Measurements from ENCODE around the gene ZNF562.
"Not testable (repeated sequence)": the region's sequence is repeated elsewhere in the genome, so short reads cannot be mapped to it uniquely, and the experiment has no call there.

ZNF562 gene

GRCh38 chr19:9674663-9675357 lies at the start of gene ZNF562:
TSS of gene ZNF562 (minus strand) at chr19:9675100. CDS start at chr19:9660744, 14,356 bp downstream.
- DNase-seq (ENCODE audit: low read depth in 2 of 2), result peak; percentile 59 to 75

GRCh38 chr19:9724157-9724556 lies 49.3 kb upstream of the ZNF562 start:
- no peak for DNase-seq (ENCODE audit: low read depth in 2 of 2)

DNA sequence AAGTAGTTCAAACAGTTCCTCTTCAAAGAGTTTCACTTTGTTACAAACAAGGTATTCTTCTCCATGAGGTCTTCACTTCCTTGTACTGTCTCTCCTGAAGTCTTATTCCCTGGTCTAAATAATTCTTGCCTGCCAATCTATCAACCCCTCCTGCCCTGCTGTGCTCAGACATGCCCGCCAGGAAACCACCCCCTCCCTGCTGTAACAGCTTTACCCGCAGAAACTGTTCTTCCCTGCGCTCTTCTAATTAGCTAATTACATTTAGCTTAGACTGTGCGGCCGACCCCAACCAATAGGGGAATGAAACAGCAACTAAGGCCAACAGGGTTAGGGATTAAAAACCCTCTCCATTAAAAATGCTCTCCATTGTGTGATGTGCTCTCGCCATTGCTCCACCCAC lies 47.0 kb upstream of the ZNF562 start:
- no peak for DNase-seq (ENCODE audit: low read depth in 2 of 2)

DNA sequence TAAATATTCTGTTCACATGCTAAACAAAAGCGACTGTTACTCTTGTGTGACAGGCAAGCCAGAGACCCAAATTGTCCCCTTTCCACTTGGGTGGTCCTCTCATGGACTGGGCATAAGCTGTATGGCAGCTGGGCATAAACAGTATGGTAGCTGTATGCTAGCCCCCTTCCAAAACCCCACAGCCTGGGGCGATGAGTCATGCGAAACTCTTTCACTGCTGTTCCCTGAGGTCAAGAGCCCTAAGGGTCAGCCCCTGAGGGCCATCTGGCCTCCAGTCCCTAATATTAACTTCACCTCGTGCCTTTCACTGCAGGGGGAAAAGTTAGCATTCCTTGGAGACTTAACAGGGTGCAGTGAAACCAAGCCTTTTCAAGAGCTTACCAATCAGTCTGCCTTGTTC lies 45.6 kb upstream of the ZNF562 start:
- DNase-seq (ENCODE audit: low read depth in 2 of 2), result no peak

- DNase-seq (ENCODE audit: low read depth in 2 of 2), result no peak
These were observed 36.9 kb upstream of the ZNF562 start for GRCh38 chr19:9711815-9712214.

DNA sequence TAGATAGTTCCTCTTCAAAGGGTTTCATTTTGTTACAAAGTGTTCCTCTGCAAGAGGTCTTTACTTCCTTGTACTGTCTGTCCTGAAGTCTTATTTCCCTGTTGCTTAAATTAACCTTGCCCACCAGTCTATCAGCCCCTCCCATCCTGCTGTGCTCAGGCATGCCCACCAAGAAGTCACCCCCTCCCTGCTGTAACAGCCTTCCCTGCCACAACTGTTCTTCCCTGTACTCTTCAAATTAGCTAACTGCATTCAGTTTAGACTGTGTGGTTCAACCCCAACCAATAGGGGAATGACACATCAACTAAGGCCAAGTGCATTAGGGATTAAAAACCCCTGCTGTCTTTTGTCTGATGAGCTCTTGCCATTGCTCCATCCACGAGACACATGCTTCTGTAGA lies 34.4 kb upstream of the ZNF562 start:
- no peak for DNase-seq (ENCODE audit: low read depth in 2 of 2)

DNA sequence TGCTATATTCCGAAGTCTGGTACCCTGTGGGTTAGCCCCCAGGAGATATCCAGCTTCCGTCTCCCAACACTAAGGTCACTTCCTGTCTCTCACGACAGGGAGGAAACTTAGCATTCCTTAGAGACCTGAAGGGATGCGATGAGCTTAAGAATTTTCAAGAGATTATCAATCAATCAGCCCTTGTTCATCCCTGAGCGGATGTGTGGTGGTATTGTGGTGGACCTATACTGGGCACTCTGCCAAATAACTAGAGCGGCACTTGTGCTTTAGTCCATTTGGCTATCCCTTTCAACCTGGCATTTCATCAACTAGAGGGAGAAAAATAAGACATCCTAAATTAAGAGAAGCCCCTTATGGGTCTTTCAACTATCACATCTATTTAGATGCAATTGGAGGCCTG lies 30.9 kb upstream of the ZNF562 start:
- no peak for DNase-seq (ENCODE audit: low read depth in 2 of 2)

DNA sequence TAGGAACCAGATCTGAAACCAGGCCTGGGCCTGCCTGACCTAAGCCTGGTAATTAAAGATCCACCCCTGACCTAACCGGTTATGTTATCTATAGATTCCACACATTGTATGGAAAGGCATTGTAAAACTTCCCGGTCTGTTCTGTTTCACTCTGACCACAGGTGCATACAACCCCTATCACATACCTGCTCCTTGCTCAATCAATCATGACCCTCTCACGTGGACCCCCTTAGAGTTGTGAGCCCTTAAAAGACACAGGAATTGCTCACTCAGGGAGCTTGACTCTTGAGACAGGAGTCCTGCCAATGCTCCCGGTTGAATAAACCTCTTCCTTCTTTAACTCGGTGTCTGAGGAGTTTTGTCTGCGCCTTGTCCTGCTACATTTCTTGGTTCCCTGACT lies 27.3 kb upstream of the ZNF562 start:
- no peak for DNase-seq (ENCODE audit: low read depth in 2 of 2)

DNA sequence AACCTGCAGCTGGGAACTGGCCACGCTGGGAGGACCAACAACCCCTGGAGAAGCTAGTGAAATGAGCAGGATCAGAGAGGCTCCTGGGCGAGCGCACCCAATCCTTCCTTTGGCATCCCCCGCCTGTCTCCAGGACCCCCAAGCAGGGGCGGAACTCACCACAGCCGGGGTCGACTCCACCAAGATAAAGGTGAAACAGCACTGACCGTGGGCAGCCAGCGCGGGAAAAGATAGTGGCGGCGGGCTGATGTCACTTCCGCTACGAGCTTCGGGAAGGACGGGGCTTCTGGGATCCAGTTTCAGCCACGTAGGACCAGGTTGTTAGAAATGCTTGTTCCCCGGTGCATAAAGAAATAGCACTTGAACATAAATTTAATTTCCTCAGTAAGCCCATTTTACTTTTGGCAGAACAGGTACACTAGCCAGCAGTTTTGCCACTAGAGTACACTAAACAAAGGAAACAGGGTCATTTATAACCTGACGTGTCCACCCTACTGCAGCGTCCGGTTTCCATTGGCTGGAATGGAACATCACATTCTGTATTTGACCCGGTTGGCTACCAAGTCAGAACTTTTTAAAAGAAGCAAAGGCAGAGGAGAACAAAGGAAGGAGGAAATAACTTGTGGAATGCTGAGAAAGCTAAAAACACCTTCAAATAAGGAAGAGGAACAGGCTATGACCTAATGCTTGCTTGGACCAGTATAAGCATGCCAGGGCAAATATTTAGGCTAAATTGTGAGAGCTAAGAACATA lies 25.5 kb upstream of the ZNF562 start:
- no peak for DNase-seq (ENCODE audit: low read depth in 2 of 2)

DNA sequence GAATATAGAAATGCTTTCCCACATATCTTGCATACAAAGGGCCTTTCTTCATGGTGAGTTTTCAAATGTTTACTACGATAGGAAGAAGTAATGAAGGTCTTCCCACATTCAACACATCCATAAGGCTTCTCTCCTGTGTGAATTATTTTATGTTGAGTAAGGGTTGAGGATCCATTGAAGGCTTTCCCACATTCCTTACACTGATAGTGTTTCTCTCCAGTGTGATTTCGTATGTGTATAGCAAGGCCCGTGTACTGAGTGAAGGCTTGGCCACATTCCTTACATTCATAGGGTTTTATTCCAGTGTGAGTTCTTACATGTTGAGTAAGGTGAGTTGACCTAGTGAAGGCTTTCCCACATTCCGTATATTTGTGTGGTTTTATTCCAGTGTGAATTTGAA lies 15.4 kb upstream of the ZNF562 start:
- not testable (repeated sequence) for DNase-seq (ENCODE audit: low read depth in 2 of 2)

DNA sequence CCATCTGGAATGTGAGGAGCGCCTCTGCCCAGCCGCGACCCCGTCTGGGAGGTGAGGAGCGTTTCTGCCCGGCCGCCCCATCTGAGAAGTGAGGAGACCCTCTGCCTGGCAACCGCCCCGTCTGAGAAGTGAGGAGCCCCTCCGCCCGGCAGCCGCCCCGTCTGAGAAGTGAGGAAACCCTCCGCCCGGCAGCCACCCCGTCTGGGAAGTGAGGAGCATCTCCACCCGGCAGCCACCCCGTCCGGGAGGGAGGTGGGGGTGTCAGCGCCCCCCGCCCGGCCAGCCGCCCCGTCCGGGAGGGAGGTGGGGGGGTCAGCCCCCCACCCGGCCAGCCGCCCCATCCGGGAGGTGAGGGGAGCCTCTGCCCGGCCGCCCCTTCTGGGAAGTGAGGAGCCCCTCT lies 5.1 kb upstream of the ZNF562 start:
- not testable (repeated sequence) for DNase-seq (ENCODE audit: low read depth in 2 of 2)

- DNase-seq (ENCODE audit: low read depth in 2 of 2), result not testable (repeated sequence)
These were observed 530 bp upstream of the ZNF562 start for GRCh38 chr19:9675358-9675901.

DNA sequence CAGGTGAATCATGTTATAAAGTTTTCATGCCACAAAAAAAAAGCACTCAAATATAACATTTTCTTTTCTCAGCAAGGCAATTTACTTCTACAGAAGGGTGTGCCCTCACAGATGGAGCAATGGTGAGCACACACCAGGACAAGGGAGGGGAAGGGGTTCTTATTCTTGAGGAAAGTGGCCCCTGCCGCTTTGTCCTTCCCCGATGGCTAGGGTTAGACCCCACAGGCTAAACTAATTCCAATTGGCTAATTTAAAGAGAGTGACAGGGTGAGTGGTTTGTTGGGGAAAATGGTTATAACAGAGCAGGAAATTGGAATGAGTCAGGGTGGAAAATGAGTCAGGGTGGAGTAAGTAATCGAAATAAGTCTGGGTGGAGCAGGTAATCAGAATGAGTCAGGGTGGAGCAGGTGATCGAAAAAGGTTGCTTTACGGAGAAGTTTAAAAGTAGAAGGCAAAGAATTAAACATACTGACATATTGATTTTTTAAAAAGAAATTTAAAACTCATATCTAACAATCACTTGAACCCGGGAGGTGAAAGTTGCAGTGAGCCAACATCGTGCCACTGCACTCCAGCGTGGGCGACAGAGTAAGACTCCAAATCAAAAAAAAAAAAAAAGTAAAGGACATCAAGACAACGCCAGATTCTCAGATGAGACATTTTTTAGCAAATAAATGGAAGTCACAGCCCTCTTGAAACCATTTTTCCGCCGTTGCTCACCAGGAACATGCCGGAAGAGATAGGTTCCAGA lies 813 bp downstream of the ZNF562 start:
- DNase-seq (ENCODE audit: low read depth in 2 of 2), result peak; percentile 2 to 7

DNA sequence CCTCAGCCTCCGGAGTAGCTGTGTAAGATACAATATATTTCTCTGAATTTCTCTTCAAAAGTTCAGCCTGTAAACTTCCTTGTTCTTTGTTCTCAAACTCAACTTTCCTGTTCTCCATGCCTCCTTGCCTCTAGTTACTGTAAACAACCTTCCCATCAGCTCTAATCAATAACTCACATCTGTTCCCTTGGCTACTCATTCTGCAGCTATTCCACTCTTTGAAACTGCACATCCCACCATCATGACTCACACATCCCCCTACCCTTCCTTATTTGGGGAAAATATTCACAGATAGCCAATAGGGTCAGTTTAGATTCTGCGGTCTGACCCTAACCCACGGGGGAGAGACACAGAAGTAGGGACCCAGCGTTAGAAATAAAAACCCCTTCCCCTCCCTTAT lies 2.0 kb downstream of the ZNF562 start:
- DNase-seq (ENCODE audit: low read depth in 2 of 2), result no peak

DNA sequence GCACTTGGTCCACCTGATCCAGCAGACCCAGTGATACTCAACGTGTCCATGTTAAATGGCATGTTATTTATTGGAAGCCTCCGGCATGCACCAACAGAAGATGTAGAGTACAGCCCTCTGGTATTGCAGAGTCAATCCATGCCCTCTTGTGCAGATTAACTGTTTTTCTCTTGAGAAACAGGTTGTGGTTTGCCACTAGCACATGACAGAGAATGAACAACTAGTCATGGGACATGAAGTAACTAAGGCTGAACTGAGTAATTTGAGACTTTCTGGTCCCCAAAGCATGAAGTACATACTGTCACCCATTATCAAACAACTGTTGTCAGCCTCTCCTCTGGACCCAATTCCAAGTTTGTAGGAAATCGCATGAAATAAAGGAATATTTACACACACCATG lies 3.2 kb downstream of the ZNF562 start:
- DNase-seq (ENCODE audit: low read depth in 2 of 2), result no peak

GRCh38 chr19:9668544-9668943 lies 6.4 kb downstream of the ZNF562 start:
- DNase-seq (ENCODE audit: low read depth in 2 of 2), result no peak

DNA sequence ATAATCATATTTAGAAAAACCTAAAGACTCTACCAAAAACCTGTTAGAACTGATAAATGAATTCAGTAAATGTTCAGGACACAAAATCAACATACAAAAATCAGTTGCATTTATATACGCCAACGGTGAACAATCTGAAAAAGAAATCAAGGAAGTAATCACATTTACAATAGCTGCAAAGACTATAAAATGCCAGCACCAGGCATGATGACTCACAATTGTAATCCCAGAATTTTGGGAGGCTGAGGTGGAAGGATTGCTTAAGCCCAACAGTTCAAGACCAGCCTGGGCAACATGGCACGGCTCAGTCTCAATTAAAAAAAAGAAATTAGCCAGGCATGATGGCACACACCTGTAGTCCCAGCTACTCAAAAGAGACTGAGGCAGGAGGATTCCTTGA lies 7.0 kb downstream of the ZNF562 start:
- DNase-seq (ENCODE audit: low read depth in 2 of 2), result no peak

DNA sequence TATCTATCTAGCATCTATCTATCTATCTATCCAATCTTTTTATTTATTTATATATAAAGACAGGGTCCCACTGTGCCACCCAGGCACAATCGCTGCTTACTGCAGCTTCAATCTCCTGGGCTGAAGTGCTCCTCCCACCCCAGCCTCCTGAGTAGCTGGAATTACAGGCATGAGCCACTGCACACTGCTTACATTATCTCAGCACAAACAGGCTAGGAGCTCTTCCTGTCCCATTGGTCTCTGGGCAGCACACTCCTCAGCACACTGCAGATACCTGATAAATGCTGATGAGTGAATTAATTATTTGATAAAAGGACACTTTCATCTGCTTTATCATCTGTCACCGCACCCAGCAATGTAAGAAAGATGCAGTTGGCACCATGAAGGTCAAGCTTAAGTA lies 16.1 kb downstream of the ZNF562 start:
- no peak for DNase-seq (ENCODE audit: low read depth in 2 of 2)

GRCh38 chr19:9653066-9653555 lies 21.8 kb downstream of the ZNF562 start:
- DNase-seq (ENCODE audit: low read depth in 2 of 2), result not testable (repeated sequence)

GRCh38 chr19:9651464-9651863 lies 23.4 kb downstream of the ZNF562 start:
- DNase-seq (ENCODE audit: low read depth in 2 of 2), result not testable (repeated sequence)

DNA sequence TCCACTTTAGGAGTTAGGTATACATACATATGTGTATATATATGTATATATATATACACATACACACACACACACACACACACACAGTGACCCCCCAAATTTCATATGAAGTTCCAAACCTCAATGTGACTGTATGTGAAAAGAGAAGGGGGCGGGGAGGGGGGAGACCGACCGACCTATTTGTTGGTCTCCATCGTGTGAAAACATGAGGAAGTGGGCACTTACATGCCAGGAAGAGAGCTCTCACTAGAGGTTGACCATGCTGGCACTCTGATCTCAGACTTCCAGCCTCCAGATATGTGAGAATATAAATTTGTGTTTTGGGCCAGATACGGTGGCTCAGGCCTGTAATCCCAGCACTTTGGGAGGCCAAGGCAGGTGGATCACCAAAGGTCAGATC lies 24.6 kb downstream of the ZNF562 start:
- DNase-seq (ENCODE audit: low read depth in 2 of 2), result no peak

DNA sequence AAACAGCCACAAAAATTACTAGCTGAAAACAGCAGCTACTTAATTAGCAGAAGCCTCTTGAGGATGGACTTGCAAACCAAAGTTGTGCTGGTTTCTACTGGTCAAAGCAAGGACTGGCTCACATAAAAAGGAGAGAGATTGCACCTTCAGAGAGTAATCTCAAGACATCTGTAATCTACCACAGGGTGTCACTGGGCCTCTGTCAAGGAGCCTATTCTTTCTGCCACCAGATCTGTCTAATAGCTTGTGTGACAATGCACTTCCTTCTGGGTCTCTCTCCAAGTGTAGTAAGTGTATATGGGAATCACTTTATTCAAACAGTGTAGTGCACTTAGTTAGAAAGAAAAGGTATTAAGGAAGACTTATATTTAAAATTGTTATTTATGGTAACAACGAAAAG lies 29.4 kb downstream of the ZNF562 start:
- DNase-seq (ENCODE audit: low read depth in 2 of 2), result no peak
